Testis (tissue), 3 donors: Measurements from ENCODE around the gene FAM20A. TPM values are rescaled to one million over a fixed set of nuclear protein-coding genes. Genes with fewer than 3 reads are reported as not detected.

Source experiments
- DNase-seq: peaks from one replicate; pipeline ENCODE4 v3.0.0-alpha.2; 2019
- H3K27ac ChIP-seq, 2 donors: fragments of 200-600 bp; sonication (generic); one replicate each; pipeline ENCODE4 v1.5.1; 2019
- H3K27me3 ChIP-seq: fragments of 200-600 bp; sonication (generic); one replicate; pipeline ENCODE4 v1.5.1; 2019
- H3K36me3 ChIP-seq: fragments of 200-600 bp; sonication (generic); one replicate; pipeline ENCODE4 v1.5.1; 2017; ENCODE audit warnings: low read depth; ENCODE audit errors: missing control alignments
- H3K4me1 ChIP-seq: fragments of 200-600 bp; sonication (generic); one replicate; pipeline ENCODE4 v1.5.1; 2019
- H3K4me3 ChIP-seq, 2 donors: fragments of 200-600 bp; sonication (generic); one replicate each; pipeline ENCODE4 v1.5.1; 2017 to 2019
- H3K9me3 ChIP-seq: fragments of 200-600 bp; sonication (generic); one replicate; pipeline ENCODE4 v1.5.1; 2017
- CTCF ChIP-seq, 3 experiments: fragments of 450-650 bp in 2 of 3; fragments of 200-600 bp in 1 of 3; sonication (generic) in 1 of 3; IDR thresholded peaks; one replicate each; pipeline ENCODE4 v1.5.1; 2016 to 2019; ENCODE audit warnings: antibody characterized with exemption in 3 of 3, mild to moderate bottlenecking in 2 of 3, moderate library complexity in 1 of 3
- POLR2A ChIP-seq: fragments of 450-650 bp; IDR thresholded peaks from one replicate; pipeline ENCODE4 v1.6.1; 2017; ENCODE audit warnings: antibody characterized with exemption, mild to moderate bottlenecking, moderate library complexity
- WGBS, 2 donors: methylation state at CpG; one replicate each; pipeline ENCODE4 v1.1.5; 2018; 5-methylcytosine and 5-hydroxymethylcytosine counted together
- intact Hi-C: fragments of 100-400 bp; cut with DNase I; formaldehyde crosslinking; loops from one replicate; pipeline ENCODE4 v1.15.1; 2023; ENCODE audit warnings: low total_unique reads
- polyA plus RNA-seq: library from polyadenylated mRNA; stranded (reverse); fragments of 350-450 nt; fragmentation: Illumina TruSeq; extraction: RNeasy Lipid Tissue Mini Kit (QIAGEN cat#74804); gene quantifications from one replicate; pipeline ENCODE4 v1.2.3, GENCODE V29; 2014; ENCODE audit warnings: low read depth, low replicate concordance; ENCODE audit not compliant: insufficient read depth
- total RNA-seq, 2 donors: library from RNA; depleted of rRNA; stranded (reverse); fragments of >200 nt; gene quantifications; one replicate each; pipeline ENCODE4 v1.2.3, GENCODE V29; 2016

FAM20A gene
- total and polyA plus RNA-seq, 3 donors from 2014 or later: 70.5 to 96.0 (median 93.4) TPM

- 91 to 92% methylated on average over 4 of the region's 4 CpGs for WGBS, 2 donors
- H3K27ac ChIP-seq: no peak overlapping the region
- TF ChIP-seq POLR2A (no peak), CTCF (IDR thresholded peaks at IDR 0.05) (no peak)
- no peaks in the 10 kb centered on the region for H3K9me3 ChIP-seq
- H3K4me3 ChIP-seq: no peak overlapping the region
- H3K27me3 ChIP-seq: no peaks in the 10 kb centered on the region
- peaks cover 4% of the 10 kb centered on the region for H3K4me1 ChIP-seq
- H3K36me3 ChIP-seq: no peaks in the 10 kb centered on the region
- intact Hi-C loops: no loop called here
- no peak for DNase-seq
These were observed 38.4 kb downstream of the FAM20A start for GRCh38 chr17:68562736-68563135.

GRCh38 chr17:68560966-68561720 is 40.0 kb downstream of the FAM20A start:
- no peaks in the 10 kb centered on the region for H3K36me3 ChIP-seq
- H3K9me3 ChIP-seq: no peaks in the 10 kb centered on the region
- intact Hi-C loops: no loop called here
- no peak overlapping the region for H3K27ac ChIP-seq
- DNase-seq: no peak
- peaks cover under 1% of the 10 kb centered on the region for H3K4me1 ChIP-seq
- H3K27me3 ChIP-seq: no peaks in the 10 kb centered on the region
- H3K4me3 ChIP-seq: no peak overlapping the region
- TF ChIP-seq POLR2A: no peak
- 68 to 71% methylated on average over 3 of the region's 3 CpGs for WGBS, 2 donors

- no peaks in the 10 kb centered on the region for H3K9me3 ChIP-seq
- WGBS, 2 donors: 9 to 16% methylated on average over 1 of the region's 1 CpG
- no peaks in the 10 kb centered on the region for H3K27me3 ChIP-seq
- H3K36me3 ChIP-seq: no peaks in the 10 kb centered on the region
- DNase-seq: no peak
- H3K27ac ChIP-seq: no peak overlapping the region
- H3K4me1 ChIP-seq: no peaks in the 10 kb centered on the region
- no peak overlapping the region for H3K4me3 ChIP-seq
- TF ChIP-seq CTCF (IDR thresholded peaks at IDR 0.05) (no peak), POLR2A (no peak)
- intact Hi-C loops: no loop called here
These were observed 41.9 kb downstream of the FAM20A start for GRCh38 chr17:68559316-68559715.

DNA sequence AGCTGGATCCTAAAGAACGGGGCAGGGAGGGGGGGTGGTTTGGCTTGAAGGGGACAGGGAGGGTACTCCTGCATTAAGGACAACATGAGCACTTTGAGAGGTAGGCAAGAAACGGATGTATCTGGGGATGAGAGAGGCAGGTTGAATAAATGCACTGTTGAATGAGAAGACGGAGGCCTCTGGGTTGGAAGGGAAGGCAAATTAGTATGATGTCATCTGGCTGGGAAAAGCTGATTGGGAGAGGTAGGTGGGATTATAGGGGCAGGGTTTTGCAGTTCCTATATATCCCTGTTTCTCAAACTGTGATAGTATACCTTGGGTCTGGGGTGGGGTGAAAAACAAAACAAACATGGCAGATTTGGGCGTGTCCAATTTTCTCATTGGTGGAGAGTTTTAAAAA is 44.6 kb downstream of the FAM20A start:
- Histone ChIP-seq H3K9me3 (no peaks in the 10 kb centered on the region), H3K27ac (no peak overlapping the region), H3K4me1 (no peaks in the 10 kb centered on the region), H3K4me3 (no peak overlapping the region), H3K36me3 (no peaks in the 10 kb centered on the region), H3K27me3 (no peaks in the 10 kb centered on the region)
- no peak for DNase-seq
- intact Hi-C loops: no loop called here
- no peak for TF ChIP-seq POLR2A
- TF ChIP-seq CTCF (IDR thresholded peaks at IDR 0.05): no peak
- 94 to 97% methylated on average over 4 of the region's 4 CpGs for WGBS, 2 donors

- Histone ChIP-seq H3K9me3 (no peaks in the 10 kb centered on the region), H3K27me3 (no peaks in the 10 kb centered on the region), H3K36me3 (no peaks in the 10 kb centered on the region), H3K4me1 (peaks cover 3% of the 10 kb centered on the region), H3K4me3 (no peak overlapping the region), H3K27ac (no peak overlapping the region)
- TF ChIP-seq POLR2A (no peak), CTCF (IDR thresholded peaks at IDR 0.05) (no peak)
- DNase-seq: no peak
- intact Hi-C loops: no loop called here
- 71 to 80% methylated on average over 12 of the region's 12 CpGs for WGBS, 2 donors
These were observed 56.9 kb downstream of the FAM20A start for GRCh38 chr17:68544111-68544915.
